Suprapubic skin (tissue), 4 donors: ENCODE measurements around the gene GPR37L1. TPM values are rescaled to one million over a fixed set of nuclear protein-coding genes. Genes with fewer than 3 reads are reported as not detected.

Experiments
- DNase-seq, 2 donors: peaks; one replicate each; pipeline ENCODE4 v3.0.0-alpha.2; 2019; ENCODE audit warnings: low spot score in 2 of 2
- H3K27ac ChIP-seq: fragments of 200-600 bp; sonication (generic); one replicate; pipeline ENCODE4 v1.5.1; 2019
- H3K27me3 ChIP-seq: fragments of 200-600 bp; sonication (generic); one replicate; pipeline ENCODE4 v1.5.1; 2019
- H3K36me3 ChIP-seq: fragments of 200-600 bp; sonication (generic); one replicate; pipeline ENCODE4 v1.5.1; 2019
- H3K4me1 ChIP-seq: fragments of 200-600 bp; sonication (generic); one replicate; pipeline ENCODE4 v1.5.1; 2019
- H3K4me3 ChIP-seq: fragments of 200-600 bp; sonication (generic); one replicate; pipeline ENCODE4 v1.5.1; 2019; ENCODE audit warnings: mild to moderate bottlenecking
- H3K9me3 ChIP-seq: fragments of 200-600 bp; sonication (generic); one replicate; pipeline ENCODE4 v1.5.1; 2019
- CTCF ChIP-seq, 2 donors: fragments of 200-600 bp in 1 of 2; fragments of 450-650 bp in 1 of 2; sonication (generic) in 1 of 2; IDR thresholded peaks; one replicate each; pipeline ENCODE4 v1.5.1; 2016 to 2019; ENCODE audit warnings: antibody characterized with exemption in 2 of 2, mild to moderate bottlenecking in 1 of 2, moderate library complexity in 1 of 2
- EP300 ChIP-seq: sonication (generic); formaldehyde crosslinking; IDR thresholded peaks from one replicate; pipeline ENCODE4 v1.6.1; 2017; ENCODE audit warnings: antibody characterized with exemption
- POLR2A ChIP-seq, 2 donors: fragments of 450-650 bp; IDR thresholded peaks; one replicate each; pipeline ENCODE4 v1.6.1; 2017; ENCODE audit warnings: antibody characterized with exemption in 2 of 2, mild to moderate bottlenecking in 2 of 2, moderate library complexity in 2 of 2
- POLR2AphosphoS5 ChIP-seq, 3 donors: sonication (generic); formaldehyde crosslinking; IDR thresholded peaks; one replicate each; pipeline ENCODE4 v1.6.1; 2017; ENCODE audit warnings: antibody characterized with exemption in 3 of 3
- WGBS: methylation state at CpG from one replicate; pipeline ENCODE4 v1.1.5; 2018; 5-methylcytosine and 5-hydroxymethylcytosine counted together
- total RNA-seq, 4 donors: library from RNA; depleted of rRNA; stranded (reverse); fragments of >200 nt; gene quantifications; one replicate each; pipeline ENCODE4 v1.1.0, GENCODE V29; 2016

Gene GPR37L1
- total RNA-seq, 4 donors from 2014 or later = not detected

- Histone ChIP-seq H3K27me3 (no peaks in the 10 kb centered on the region), H3K27ac (no peak overlapping the region), H3K4me1 (peaks cover 2% of the 10 kb centered on the region), H3K36me3 (no peaks in the 10 kb centered on the region), H3K4me3 (no peak overlapping the region), H3K9me3 (no peaks in the 10 kb centered on the region)
- DNase-seq = no peak
- 54% methylated on average over 11 of the region's 15 CpGs for WGBS
- TF ChIP-seq POLR2A (IDR thresholded peaks at IDR 0.05) (no peak), EP300 (no peak), CTCF (IDR thresholded peaks at IDR 0.05) (no peak), POLR2AphosphoS5 (IDR thresholded peaks at IDR 0.05) (no peak)
Observed at GRCh38 chr1:202162418-202163280, 39.9 kb downstream of the GPR37L1 start.

GRCh38 chr1:202163281-202164270, 40.9 kb downstream of the GPR37L1 start:
- DNase-seq = no peak
- no peaks in the 10 kb centered on the region for H3K36me3 ChIP-seq
- no peak overlapping the region for H3K4me3 ChIP-seq
- H3K27me3 ChIP-seq = no peaks in the 10 kb centered on the region
- H3K4me1 ChIP-seq = peaks cover 10% of the 10 kb centered on the region
- no peaks in the 10 kb centered on the region for H3K9me3 ChIP-seq
- WGBS = 63% methylated on average over 7 of the region's 12 CpGs
- H3K27ac ChIP-seq = no peak overlapping the region
- no peak for TF ChIP-seq CTCF (IDR thresholded peaks at IDR 0.05)
- TF ChIP-seq POLR2A (IDR thresholded peaks at IDR 0.05) = no peak
- no peak for TF ChIP-seq EP300
- TF ChIP-seq POLR2AphosphoS5 (IDR thresholded peaks at IDR 0.05) = no peak

- DNase-seq = no peak
- Histone ChIP-seq H3K27ac (no peak overlapping the region), H3K27me3 (no peaks in the 10 kb centered on the region), H3K36me3 (no peaks in the 10 kb centered on the region), H3K9me3 (no peaks in the 10 kb centered on the region), H3K4me3 (no peak overlapping the region), H3K4me1 (peaks cover 11% of the 10 kb centered on the region)
- no peak for TF ChIP-seq POLR2A (IDR thresholded peaks at IDR 0.05)
- no peak for TF ChIP-seq POLR2AphosphoS5 (IDR thresholded peaks at IDR 0.05)
- TF ChIP-seq EP300 = no peak
- TF ChIP-seq CTCF (IDR thresholded peaks at IDR 0.05) = no peak
- 58% methylated on average over 9 of the region's 11 CpGs for WGBS
Observed at GRCh38 chr1:202164271-202165037, 41.7 kb downstream of the GPR37L1 start.

- no peak for DNase-seq
- no peaks in the 10 kb centered on the region for H3K36me3 ChIP-seq
- WGBS = 68% methylated on average over 17 of the region's 20 CpGs
- H3K27ac ChIP-seq = no peak overlapping the region
- H3K9me3 ChIP-seq = no peaks in the 10 kb centered on the region
- no peaks in the 10 kb centered on the region for H3K27me3 ChIP-seq
- TF ChIP-seq POLR2A (IDR thresholded peaks at IDR 0.05) (no peak), CTCF (IDR thresholded peaks at IDR 0.05) (no peak), EP300 (no peak), POLR2AphosphoS5 (IDR thresholded peaks at IDR 0.05) (no peak)
- peaks cover 11% of the 10 kb centered on the region for H3K4me1 ChIP-seq
- H3K4me3 ChIP-seq = no peak overlapping the region
Observed at GRCh38 chr1:202165267-202165941, 42.7 kb downstream of the GPR37L1 start.
